Upper lobe of right lung (tissue), 1 donor: ENCODE results near the gene PRKCE. TPM values are rescaled to one million over a fixed set of nuclear protein-coding genes. Genes with fewer than 3 reads are reported as not detected.

Experiments
- ATAC-seq: fragments of 200-7000 bp; cut with Tn5 transposase; one replicate; pipeline ENCODE4 v1.9.1; 2020; ENCODE audit warnings: mild to moderate bottlenecking, moderate library complexity
- DNase-seq: peaks from one replicate; pipeline ENCODE4 v3.0.0-alpha.2; 2020
- H3K27ac ChIP-seq: fragments of 200-600 bp; one replicate; pipeline ENCODE4 v1.8.0; 2022
- H3K27me3 ChIP-seq: fragments of 200-600 bp; one replicate; pipeline ENCODE4 v1.8.0; 2022; ENCODE audit warnings: mild to moderate bottlenecking
- H3K36me3 ChIP-seq: fragments of 200-600 bp; one replicate; pipeline ENCODE4 v1.8.0; 2022
- H3K4me1 ChIP-seq: fragments of 200-600 bp; one replicate; pipeline ENCODE4 v1.8.0; 2022
- H3K4me3 ChIP-seq: fragments of 200-600 bp; one replicate; pipeline ENCODE4 v1.8.0; 2022; ENCODE audit warnings: mild to moderate bottlenecking
- H3K9me3 ChIP-seq: fragments of 200-600 bp; one replicate; pipeline ENCODE4 v1.8.0; 2022
- CTCF ChIP-seq: fragments of 200-600 bp; IDR thresholded peaks from one replicate; pipeline ENCODE4 v1.8.0; 2022; ENCODE audit warnings: antibody characterized with exemption
- intact Hi-C: fragments of 100-400 bp; cut with DNase I; formaldehyde crosslinking; loops from one replicate; pipeline ENCODE4 v1.11.0; 2022
- total RNA-seq: library from RNA; stranded (reverse); fragmentation: NEBNext Ultra II Directional; extraction: Animal tissue kit (Norgen Biotek cat#: 25700); gene quantifications from one replicate; pipeline ENCODE4 v1.2.1, GENCODE V29; 2021
- donor health status: DM: no; HTN: yes; CAD: no; lungs with severe emphysema.

PRKCE gene
- total RNA-seq, 1 donor from 2014 or later = 65.6 TPM

- Histone ChIP-seq H3K4me3 (no peak overlapping the region), H3K36me3 (no peaks in the 10 kb centered on the region), H3K4me1 (peaks cover 34% of the 10 kb centered on the region), H3K27ac (peak overlapping the region; percentile 18), H3K9me3 (no peaks in the 10 kb centered on the region), H3K27me3 (no peaks in the 10 kb centered on the region)
- no peak for ATAC-seq
- DNase-seq = no peak
- no peak for TF ChIP-seq CTCF
- intact Hi-C loops = no loop called here
Observed at GRCh38 chr2:46170026-46170425, 518.6 kb downstream of the PRKCE start.

GRCh38 chr2:46170611-46171350 is 519.3 kb downstream of the PRKCE start:
- peak overlapping the region; percentile 53 for H3K27ac ChIP-seq
- TF ChIP-seq CTCF = no peak

GRCh38 chr2:46171411-46171953 is 520.0 kb downstream of the PRKCE start:
- peak overlapping the region; percentile 53 for H3K27ac ChIP-seq

More at GRCh38 chr2:46170611-46171350, 519.3 kb downstream of the PRKCE start:
- H3K9me3 ChIP-seq = no peaks in the 10 kb centered on the region
- no peaks in the 10 kb centered on the region for H3K27me3 ChIP-seq
- DNase-seq (no peak), ATAC-seq (no peak)
- no peaks in the 10 kb centered on the region for H3K36me3 ChIP-seq
- peaks cover 29% of the 10 kb centered on the region for H3K4me1 ChIP-seq
- no peak overlapping the region for H3K4me3 ChIP-seq
- intact Hi-C loops = no loop called here

GRCh38 chr2:46171996-46172546 is 520.6 kb downstream of the PRKCE start:
- H3K9me3 ChIP-seq = no peaks in the 10 kb centered on the region
- no peak for ATAC-seq
- no peaks in the 10 kb centered on the region for H3K27me3 ChIP-seq
- H3K27ac ChIP-seq = peak overlapping the region; percentile 53
- intact Hi-C loops = no loop called here
- no peak for DNase-seq
- no peaks in the 10 kb centered on the region for H3K36me3 ChIP-seq
- no peak for TF ChIP-seq CTCF
- H3K4me1 ChIP-seq = peaks cover 29% of the 10 kb centered on the region
- H3K4me3 ChIP-seq = no peak overlapping the region

More at GRCh38 chr2:46171411-46171953, 520.0 kb downstream of the PRKCE start:
- no peak for TF ChIP-seq CTCF
- Histone ChIP-seq H3K4me3 (no peak overlapping the region), H3K9me3 (no peaks in the 10 kb centered on the region), H3K27me3 (no peaks in the 10 kb centered on the region), H3K4me1 (peaks cover 29% of the 10 kb centered on the region), H3K36me3 (no peaks in the 10 kb centered on the region)
- peak; percentile 59 for ATAC-seq
- intact Hi-C loops = no loop called here
- no peak for DNase-seq

- intact Hi-C loops = no loop called here
- H3K27ac ChIP-seq = no peak overlapping the region
Observed at GRCh38 chr2:46173030-46173429, 521.6 kb downstream of the PRKCE start.

More at GRCh38 chr2:46173030-46173429, 521.6 kb downstream of the PRKCE start:
- no peak for TF ChIP-seq CTCF
- no peaks in the 10 kb centered on the region for H3K27me3 ChIP-seq
- no peaks in the 10 kb centered on the region for H3K36me3 ChIP-seq
- no peak for DNase-seq
- H3K9me3 ChIP-seq = no peaks in the 10 kb centered on the region
- no peak for ATAC-seq
- H3K4me1 ChIP-seq = peaks cover 34% of the 10 kb centered on the region
- H3K4me3 ChIP-seq = no peak overlapping the region
